Mesenchymal stem cell (in vitro differentiated cells and primary cell): Measurements from ENCODE around the gene TPM1.

Experiments used
- DNase-seq: peaks from one replicate; pipeline ENCODE4 v3.0.0-alpha.2; 2013
- H2AFZ ChIP-seq: one replicate; pipeline ENCODE4 v1.6.1; 2013; ENCODE audit warnings: low read depth, mild to moderate bottlenecking, control low read depth, inconsistent platforms, low read length, moderate library complexity
- H2AK5ac ChIP-seq: 2 replicates; pipeline ENCODE4 v1.6.1; 2013; ENCODE audit warnings: low read length, moderate library complexity, mild to moderate bottlenecking, inconsistent platforms; ENCODE audit not compliant: severe bottlenecking
- H2BK120ac ChIP-seq: one replicate; pipeline ENCODE4 v1.6.1; 2013; ENCODE audit warnings: low read depth, mild to moderate bottlenecking, inconsistent platforms, low read length, moderate library complexity
- H2BK12ac ChIP-seq, 2 experiments: one replicate each; pipeline ENCODE4 v1.6.1; 2013; ENCODE audit warnings: inconsistent platforms in 2 of 2, low read length in 2 of 2, mild to moderate bottlenecking in 2 of 2, moderate library complexity in 2 of 2, control low read depth in 1 of 2
- H2BK15ac ChIP-seq: one replicate; pipeline ENCODE4 v1.6.1; 2013; ENCODE audit warnings: mild to moderate bottlenecking, low read depth, inconsistent platforms; ENCODE audit not compliant: poor library complexity, severe bottlenecking
- H2BK5ac ChIP-seq: 2 replicates; pipeline ENCODE4 v1.6.1; 2013; ENCODE audit warnings: low read depth, mild to moderate bottlenecking, low read length, control low read depth, inconsistent platforms; ENCODE audit not compliant: poor library complexity, severe bottlenecking
- H3K14ac ChIP-seq, 2 experiments: one replicate each; pipeline ENCODE4 v1.6.1; 2013; ENCODE audit warnings: inconsistent platforms in 2 of 2, low read length in 2 of 2, control low read depth in 1 of 2, mild to moderate bottlenecking in 1 of 2, moderate library complexity in 1 of 2
- H3K18ac ChIP-seq, 2 experiments: one replicate each; pipeline ENCODE4 v1.6.1; 2013; ENCODE audit warnings: inconsistent platforms in 2 of 2, low read length in 2 of 2, control low read depth in 1 of 2, low read depth in 1 of 2, mild to moderate bottlenecking in 1 of 2
- H3K23ac ChIP-seq, 2 experiments: one replicate each; pipeline ENCODE4 v1.6.1; 2013; ENCODE audit warnings: inconsistent platforms in 2 of 2, low read length in 2 of 2, mild to moderate bottlenecking in 2 of 2, moderate library complexity in 2 of 2, control low read depth in 1 of 2
- H3K27ac ChIP-seq: 2 replicates; pipeline ENCODE4 v1.5.1; 2013; ENCODE audit warnings: mild to moderate bottlenecking, moderate library complexity, low read length, control low read depth, inconsistent platforms; ENCODE audit not compliant: poor library complexity, severe bottlenecking
- H3K27me3 ChIP-seq, 2 experiments: 2 replicates each; pipeline versions ENCODE4 v1.6.1 to v1.7.0; 2013; ENCODE audit warnings: low read length in 2 of 2, mild to moderate bottlenecking in 2 of 2, moderate library complexity in 2 of 2, control low read depth in 1 of 2, inconsistent platforms in 1 of 2; ENCODE audit not compliant: control insufficient read depth in 1 of 2, insufficient read depth in 1 of 2
- H3K36me3 ChIP-seq, 2 experiments: 2 replicates each; pipeline versions ENCODE4 v1.6.1 to v1.7.0; 2013; ENCODE audit warnings: low read length in 2 of 2, control low read depth in 1 of 2, inconsistent platforms in 1 of 2, low read depth in 1 of 2, mild to moderate bottlenecking in 1 of 2; ENCODE audit not compliant: insufficient read depth in 2 of 2, control insufficient read depth in 1 of 2
- H3K4ac ChIP-seq, 2 experiments: one replicate each; pipeline ENCODE4 v1.6.1; 2013; ENCODE audit warnings: inconsistent platforms in 2 of 2, low read length in 2 of 2, mild to moderate bottlenecking in 2 of 2, moderate library complexity in 2 of 2, control low read depth in 1 of 2, low read depth in 1 of 2
- H3K4me1 ChIP-seq: 2 replicates; pipeline ENCODE4 v1.6.1; 2013; ENCODE audit warnings: low read depth, low read length, control low read depth; ENCODE audit not compliant: control insufficient read depth, insufficient read depth
- H3K4me2 ChIP-seq: 2 replicates; pipeline ENCODE4 v1.6.1; 2013; ENCODE audit warnings: low read length, mild to moderate bottlenecking, inconsistent platforms; ENCODE audit not compliant: poor library complexity, severe bottlenecking
- H3K4me3 ChIP-seq, 2 experiments: 2 replicates each; pipeline versions ENCODE4 v1.5.1 to v1.7.0; 2013; ENCODE audit warnings: low read length in 2 of 2, mild to moderate bottlenecking in 2 of 2, control low read depth in 1 of 2, low read depth in 1 of 2; ENCODE audit not compliant: insufficient read depth in 1 of 2
- H3K79me1 ChIP-seq: replicated peaks from 2 replicates; pipeline ENCODE4 v1.6.1; 2013; ENCODE audit warnings: mild to moderate bottlenecking, control low read depth, low read length, inconsistent platforms; ENCODE audit not compliant: poor library complexity, severe bottlenecking
- H3K9ac ChIP-seq: 2 replicates; pipeline ENCODE4 v1.7.0; 2013; ENCODE audit warnings: mild to moderate bottlenecking, low read length, moderate library complexity
- H3K9me3 ChIP-seq: 2 replicates; pipeline ENCODE4 v1.7.0; 2013; ENCODE audit warnings: mild to moderate bottlenecking, low read length; ENCODE audit not compliant: control insufficient read depth
- H4K8ac ChIP-seq: one replicate; pipeline ENCODE4 v1.6.1; 2013; ENCODE audit warnings: inconsistent platforms, mild to moderate bottlenecking, low read length, moderate library complexity
- H4K91ac ChIP-seq: one replicate; pipeline ENCODE4 v1.6.1; 2013; ENCODE audit warnings: mild to moderate bottlenecking, low read length, inconsistent platforms
- WGBS: methylation state at CpG from one replicate; pipeline ENCODE4 v1.1.7; 2013; ENCODE audit warnings: mixed read lengths; 5-methylcytosine and 5-hydroxymethylcytosine counted together

Gene TPM1

DNA sequence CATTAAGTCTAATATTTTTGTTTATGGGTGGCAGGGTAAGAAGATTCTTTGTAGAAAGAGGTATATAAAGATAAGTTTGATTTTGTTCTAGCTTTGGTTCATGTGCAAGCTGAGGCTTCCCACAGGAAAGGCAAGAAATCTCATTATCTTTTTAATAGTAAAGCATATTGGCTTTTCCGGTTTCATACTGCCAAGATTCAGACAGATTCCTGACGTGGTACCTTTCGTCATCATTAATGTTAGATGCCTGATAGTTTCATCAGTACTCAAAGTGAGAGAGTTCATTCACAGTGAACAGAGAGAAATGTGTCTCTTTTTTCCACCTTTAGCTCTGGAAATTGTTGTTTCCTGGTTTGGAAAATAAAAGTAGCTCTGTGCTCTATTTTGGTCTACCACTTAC, 16.5 kb downstream of the TPM1 start:
- Histone ChIP-seq H3K79me1 (no peaks in the 10 kb centered on the region), H2BK12ac (no peak overlapping the region), H2AFZ (no peak overlapping the region), H4K91ac (no peak overlapping the region), H3K18ac (no peak overlapping the region), H3K27ac (peak overlapping the region; percentile 68), H3K36me3 (peaks cover 46 to 75% of the 10 kb centered on the region in 2 experiments), H2AK5ac (no peak overlapping the region), H3K14ac (no peak overlapping the region), H2BK5ac (no peak overlapping the region), H3K9me3 (no peaks in the 10 kb centered on the region), H3K4ac (no peak overlapping the region), H4K8ac (no peak overlapping the region), H3K4me3 (no peak overlapping the region), H3K4me2 (no peak overlapping the region), H2BK120ac (no peak overlapping the region), H2BK15ac (no peak overlapping the region), H3K23ac (no peak overlapping the region), H3K4me1 (peaks cover 22% of the 10 kb centered on the region), H3K9ac (no peak overlapping the region), H3K27me3 (no peaks in the 10 kb centered on the region)
- no peak for DNase-seq
- 78% methylated on average over 3 of the region's 3 CpGs for WGBS

DNA sequence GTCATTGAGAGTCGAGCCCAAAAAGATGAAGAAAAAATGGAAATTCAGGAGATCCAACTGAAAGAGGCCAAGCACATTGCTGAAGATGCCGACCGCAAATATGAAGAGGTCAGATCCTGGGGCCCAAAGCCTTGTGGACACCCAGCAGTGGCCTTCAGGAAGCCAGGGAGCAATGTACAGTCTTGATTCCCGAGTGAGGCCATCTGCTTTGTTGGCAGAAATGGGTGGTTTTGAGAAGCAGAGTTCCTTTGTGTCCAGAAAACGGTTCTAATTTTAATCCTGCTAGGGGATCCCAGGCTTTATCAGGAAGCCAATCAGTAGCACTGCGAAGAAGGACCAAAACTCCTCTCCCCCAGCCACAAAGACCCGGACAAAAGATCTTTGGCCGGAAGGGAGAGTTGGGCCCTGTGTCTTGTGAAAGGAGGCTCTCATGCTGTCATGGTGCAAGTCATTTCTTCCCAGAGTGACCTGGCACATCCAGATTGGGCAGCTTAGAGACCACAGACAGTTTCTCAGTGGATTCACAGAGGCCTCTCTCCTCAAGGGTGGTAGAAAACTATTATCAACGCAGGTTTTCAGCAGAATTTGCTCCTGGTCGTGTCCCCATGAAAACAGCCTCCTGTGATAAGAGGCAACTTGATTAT, 17.1 kb downstream of the TPM1 start:
- no peak overlapping the region for H2AK5ac ChIP-seq
- no peak overlapping the region for H4K8ac ChIP-seq
- H2BK5ac ChIP-seq: no peak overlapping the region
- H3K18ac ChIP-seq: peak overlapping the region in 1 of 2 experiments; percentile 26
- H3K23ac ChIP-seq: no peak overlapping the region
- peak overlapping the region; percentile 68 for H3K27ac ChIP-seq
- no peak overlapping the region for H3K9ac ChIP-seq
- H3K4me3 ChIP-seq: no peak overlapping the region
- 84% methylated on average over 10 of the region's 10 CpGs for WGBS
- no peak overlapping the region for H2BK12ac ChIP-seq
- peaks cover 43 to 79% of the 10 kb centered on the region in 2 experiments for H3K36me3 ChIP-seq
- no peaks in the 10 kb centered on the region for H3K27me3 ChIP-seq
- no peaks in the 10 kb centered on the region for H3K9me3 ChIP-seq
- no peak overlapping the region for H2AFZ ChIP-seq
- no peak overlapping the region for H4K91ac ChIP-seq
- no peak overlapping the region for H3K14ac ChIP-seq
- DNase-seq: peak; percentile 44
- no peak overlapping the region for H3K4me2 ChIP-seq
- H2BK15ac ChIP-seq: no peak overlapping the region
- H3K79me1 ChIP-seq: no peaks in the 10 kb centered on the region
- H3K4me1 ChIP-seq: peaks cover 19% of the 10 kb centered on the region
- no peak overlapping the region for H2BK120ac ChIP-seq
- H3K4ac ChIP-seq: no peak overlapping the region

DNA sequence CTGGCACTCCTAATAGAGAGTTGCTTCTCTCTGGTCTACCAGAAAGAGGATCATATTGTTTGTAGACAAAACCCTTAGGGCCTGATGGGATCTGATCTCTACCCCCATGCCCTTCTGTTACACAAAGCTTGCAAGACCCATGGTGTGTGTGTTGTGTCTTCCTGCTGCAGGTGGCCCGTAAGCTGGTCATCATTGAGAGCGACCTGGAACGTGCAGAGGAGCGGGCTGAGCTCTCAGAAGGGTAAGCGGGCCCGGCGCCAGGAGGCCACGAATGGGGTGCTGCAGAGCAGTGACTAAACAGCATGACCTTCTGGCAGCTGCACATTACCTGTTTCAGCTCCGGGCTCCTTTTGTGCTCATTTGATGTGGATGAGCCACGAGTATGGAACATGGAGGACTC, 18.2 kb downstream of the TPM1 start:
- Histone ChIP-seq H4K8ac (no peak overlapping the region), H3K27ac (peak overlapping the region; percentile 45), H3K4me2 (no peak overlapping the region), H3K79me1 (no peaks in the 10 kb centered on the region), H4K91ac (no peak overlapping the region), H3K36me3 (peaks cover 46 to 88% of the 10 kb centered on the region in 2 experiments), H3K4me1 (peaks cover 20% of the 10 kb centered on the region), H2BK12ac (no peak overlapping the region), H3K9me3 (no peaks in the 10 kb centered on the region), H2AFZ (no peak overlapping the region), H3K27me3 (no peaks in the 10 kb centered on the region), H2BK120ac (no peak overlapping the region), H2BK5ac (no peak overlapping the region), H2AK5ac (no peak overlapping the region), H2BK15ac (no peak overlapping the region), H3K4ac (no peak overlapping the region), H3K18ac (no peak overlapping the region), H3K23ac (no peak overlapping the region), H3K4me3 (no peak overlapping the region), H3K9ac (no peak overlapping the region), H3K14ac (no peak overlapping the region)
- WGBS: 96% methylated on average over 10 of the region's 10 CpGs
- DNase-seq: peak; percentile 2

DNA sequence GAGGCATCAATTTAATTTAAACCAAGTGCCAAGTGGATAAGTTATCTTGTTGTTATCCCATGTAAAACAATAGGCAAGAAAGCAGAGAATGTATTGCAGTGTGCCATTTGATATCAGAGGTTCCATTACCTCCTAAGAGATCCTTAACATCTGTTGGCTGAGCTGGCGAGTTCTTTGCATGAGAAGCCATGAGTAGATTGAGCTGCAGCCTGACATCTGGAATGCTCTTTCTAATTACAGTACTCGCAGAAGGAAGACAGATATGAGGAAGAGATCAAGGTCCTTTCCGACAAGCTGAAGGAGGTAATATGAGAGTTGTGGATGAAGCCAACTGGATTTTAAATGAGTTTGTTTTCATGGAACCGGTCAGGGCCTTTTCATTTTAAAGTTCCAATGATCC, 19.4 kb downstream of the TPM1 start:
- Histone ChIP-seq H2BK120ac (no peak overlapping the region), H2BK15ac (no peak overlapping the region), H2AK5ac (no peak overlapping the region), H3K14ac (no peak overlapping the region), H3K9ac (no peak overlapping the region), H2AFZ (no peak overlapping the region), H3K4me2 (no peak overlapping the region), H2BK12ac (no peak overlapping the region), H3K9me3 (no peaks in the 10 kb centered on the region), H3K23ac (no peak overlapping the region), H3K27me3 (no peaks in the 10 kb centered on the region), H3K4ac (no peak overlapping the region), H3K4me1 (peaks cover 15% of the 10 kb centered on the region), H3K79me1 (peaks cover 1% of the 10 kb centered on the region), H3K4me3 (no peak overlapping the region), H3K36me3 (peaks cover 45 to 96% of the 10 kb centered on the region in 2 experiments), H4K91ac (no peak overlapping the region), H3K18ac (no peak overlapping the region), H4K8ac (no peak overlapping the region), H2BK5ac (no peak overlapping the region), H3K27ac (peak overlapping the region; percentile 2)
- DNase-seq: no peak
- 84% methylated on average over 4 of the region's 4 CpGs for WGBS
